ENCODE data around the gene KHK.
"Not testable (repeated sequence)": the region's sequence is repeated elsewhere in the genome, so short reads cannot be mapped to it uniquely, and the experiment has no call there.

The KHK gene

DNA sequence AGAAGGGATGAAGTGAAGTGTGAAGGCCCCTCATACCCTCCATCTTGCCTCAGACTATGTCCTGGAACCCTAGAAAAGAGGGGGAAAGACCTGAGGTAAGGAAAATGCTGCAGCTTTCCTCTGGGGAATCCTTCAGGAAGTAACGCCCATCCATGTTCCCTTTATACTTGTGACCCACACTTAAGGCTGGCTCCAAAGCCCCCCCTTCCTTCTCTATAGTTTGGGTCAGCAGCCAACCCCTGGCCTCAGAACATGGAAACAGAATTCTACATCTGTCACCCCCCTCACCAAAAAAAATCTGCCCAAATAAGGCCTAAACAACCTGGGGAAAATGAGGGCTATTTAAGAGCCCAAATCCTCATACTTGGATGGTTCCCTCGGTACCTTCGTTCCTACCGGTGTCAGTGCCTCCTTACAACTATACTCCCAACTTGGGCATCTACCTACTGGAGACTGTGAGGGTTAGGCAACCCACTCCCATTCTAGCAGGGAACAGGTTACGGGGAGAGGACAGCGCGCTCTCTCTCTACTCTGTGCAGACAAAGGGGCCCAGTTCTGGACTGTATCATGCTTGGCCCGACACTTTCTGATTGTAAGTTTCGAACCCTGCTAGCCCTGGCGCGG lies 15.8 kb upstream of the KHK start:
- no peak for TF ChIP-seq CTCF (IDR thresholded peaks at IDR 0.05; ENCODE audit: low read length, missing control alignments)
- peak overlapping the region; percentile 98 for H3K4me3 ChIP-seq (replicated peaks; ENCODE audit: low read depth, low read length)
- no peak for DNase-seq (ENCODE audit: low read depth)

GRCh38 chr2:27071277-27071989 lies 15.1 kb upstream of the KHK start, which contains the start of gene OST4:
Gene OST4 (minus strand): TSS chr2:27071654.
- H3K4me3 ChIP-seq (replicated peaks; ENCODE audit: low read depth, low read length) = peak within 1 kb of the TSS; percentile 98
- DNase-seq (ENCODE audit: low read depth) = peak; percentile 93
- TF ChIP-seq CTCF (IDR thresholded peaks at IDR 0.05; ENCODE audit: low read length, missing control alignments) = no peak

GRCh38 chr2:27071990-27072830 lies 14.4 kb upstream of the KHK start:
- TF ChIP-seq CTCF (IDR thresholded peaks at IDR 0.05; ENCODE audit: low read length, missing control alignments) = no peak
- peak; percentile 87 for DNase-seq (ENCODE audit: low read depth)
- peak overlapping the region; percentile 58 for H3K4me3 ChIP-seq (replicated peaks; ENCODE audit: low read depth, low read length)

DNA sequence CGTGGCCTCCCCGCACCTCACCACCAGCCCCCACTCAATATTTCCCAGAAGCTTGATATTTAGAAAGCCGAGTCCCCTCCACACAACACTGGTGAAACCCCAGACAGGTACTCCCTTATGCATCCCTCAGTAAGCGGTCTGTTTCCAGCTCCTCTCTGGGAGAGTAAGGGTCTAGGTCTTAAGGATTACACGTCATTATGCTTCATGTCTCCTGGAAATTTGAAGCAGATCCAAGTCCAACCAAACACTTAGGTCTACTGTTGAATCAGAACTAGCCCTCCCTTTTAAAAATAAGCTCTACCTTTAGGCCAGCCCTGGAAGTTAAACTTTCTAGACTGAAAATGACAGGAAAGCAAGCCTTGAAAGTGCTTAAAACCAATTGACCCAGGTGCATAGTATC lies 13.7 kb upstream of the KHK start:
- DNase-seq (ENCODE audit: low read depth) = peak; percentile 60
- H3K4me3 ChIP-seq (replicated peaks; ENCODE audit: low read depth, low read length) = no peak overlapping the region
- no peak for TF ChIP-seq CTCF (IDR thresholded peaks at IDR 0.05; ENCODE audit: low read length, missing control alignments)

DNA sequence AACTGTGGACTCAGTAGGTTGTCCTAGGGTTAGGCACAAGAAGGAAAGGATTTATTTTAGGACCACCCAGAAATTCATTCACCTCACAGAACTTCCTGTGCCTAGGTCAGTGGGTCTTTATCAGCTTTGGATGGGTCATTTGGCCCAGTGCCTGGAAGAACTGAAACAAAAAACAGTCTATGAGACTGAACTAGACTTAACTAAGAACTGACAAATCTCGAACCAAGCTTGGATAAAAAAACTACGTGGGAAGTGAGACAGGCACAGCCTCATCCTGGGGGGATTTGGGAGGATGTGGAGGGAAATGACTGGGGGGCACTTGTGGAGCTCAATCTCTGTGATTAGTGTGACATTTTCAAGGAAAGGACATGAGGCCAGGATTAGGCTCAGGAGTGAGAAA lies 12.8 kb upstream of the KHK start:
- DNase-seq (ENCODE audit: low read depth) = no peak
- H3K4me3 ChIP-seq (replicated peaks; ENCODE audit: low read depth, low read length) = no peak overlapping the region
- no peak for TF ChIP-seq CTCF (IDR thresholded peaks at IDR 0.05; ENCODE audit: low read length, missing control alignments)

DNA sequence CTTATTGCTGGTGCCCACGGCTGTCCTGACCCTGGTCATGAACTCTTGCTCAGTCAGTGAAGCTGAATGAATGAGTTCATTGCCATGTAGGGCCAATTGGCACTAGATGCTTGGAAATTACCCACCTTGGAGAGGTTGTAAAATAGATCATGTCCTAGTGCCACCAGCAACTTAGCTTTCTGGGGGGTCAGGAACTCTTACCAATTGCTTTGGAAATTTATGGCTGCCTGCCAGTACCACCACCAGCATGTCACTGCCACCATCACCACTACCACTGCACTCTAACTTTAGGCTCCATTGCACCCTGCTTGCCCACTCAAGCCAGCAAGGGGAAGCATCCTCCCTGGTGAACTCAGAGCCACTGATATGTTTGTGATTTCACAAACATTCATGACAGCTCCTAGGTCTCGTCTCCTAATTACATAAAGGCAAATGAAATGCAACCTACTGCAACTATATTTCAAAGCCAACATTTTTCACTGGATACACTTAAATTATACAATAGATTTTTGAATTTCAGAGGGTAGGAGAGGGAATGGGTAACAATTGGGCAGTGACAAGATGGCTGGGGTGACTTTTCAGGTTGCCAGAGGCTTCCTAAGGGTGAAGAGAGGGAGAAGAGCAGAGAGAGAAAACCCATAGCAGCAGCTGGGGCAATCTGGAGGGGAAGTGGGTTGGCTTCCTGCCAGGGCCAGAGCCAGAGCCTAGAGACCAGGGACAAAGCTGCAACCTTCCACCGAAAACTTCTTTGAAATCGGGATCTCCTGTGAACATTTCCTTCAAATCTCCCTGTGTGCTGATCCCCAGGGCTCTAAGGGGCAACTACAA lies 11.6 kb upstream of the KHK start:
- no peak for TF ChIP-seq CTCF (IDR thresholded peaks at IDR 0.05; ENCODE audit: low read length, missing control alignments)
- DNase-seq (ENCODE audit: low read depth) = peak; percentile 76
- no peak overlapping the region for H3K4me3 ChIP-seq (replicated peaks; ENCODE audit: low read depth, low read length)

DNA sequence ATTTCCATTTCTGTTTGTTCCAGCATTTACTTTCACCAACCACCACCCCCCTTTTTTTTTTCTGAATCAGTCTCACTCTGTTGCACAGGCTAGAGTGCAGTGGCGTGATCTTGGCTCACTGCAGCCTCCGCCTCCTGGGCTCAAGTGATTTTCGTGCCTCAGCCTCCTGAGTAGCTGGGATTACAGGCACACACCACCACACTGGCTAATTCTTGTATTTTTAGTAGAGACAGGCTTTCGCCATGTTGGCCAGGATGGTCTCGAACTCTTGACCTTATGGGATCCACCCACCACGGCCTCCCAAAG lies 11.1 kb upstream of the KHK start:
- not testable (repeated sequence) for DNase-seq (ENCODE audit: low read depth); H3K4me3 ChIP-seq (replicated peaks; ENCODE audit: low read depth, low read length)

Measured in fibroblast of pulmonary artery (primary cell).